ENCODE data around the gene NGFR. TPM values are rescaled to one million over a fixed set of nuclear protein-coding genes. Genes with fewer than 3 reads are reported as not detected.

NGFR gene
- total RNA-seq, 1 experiment from 2014 or later = 0.11 TPM

GRCh38 chr17:49554694-49555494, 59.8 kb downstream of the NGFR start:
- no peak overlapping the region for H3K4me2 ChIP-seq
- H3F3A ChIP-seq (ENCODE audit: insufficient read depth, low read depth) = no peaks in the 10 kb centered on the region; the same call in 1 of the 2 replicates
- no peaks in the 10 kb centered on the region for H3K36me3 ChIP-seq (ENCODE audit: low read depth)
- H3K4me3 ChIP-seq = no peak overlapping the region
- intact Hi-C loops (cut with micrococcal nuclease; ENCODE audit: unreplicated experiment) = no loop called here
- TF ChIP-seq EZH2 (IDR thresholded peaks at IDR 0.05; ENCODE audit: low read depth) (no peak), CTCF (conservative IDR thresholded peaks at IDR 0.05) (no peak)
- no peaks in the 10 kb centered on the region for H3K9me3 ChIP-seq (ENCODE audit: insufficient read depth, low read depth)
- no peaks in the 10 kb centered on the region for H3K9me2 ChIP-seq (ENCODE audit: insufficient read depth)
- no peak overlapping the region for H2AFZ ChIP-seq
- no peaks in the 10 kb centered on the region for H3K4me1 ChIP-seq (replicated peaks; ENCODE audit: insufficient read depth)
- ChIA-PET CTCF (interaction anchor here (0.5 to 1.8 kb wide), 4 partner anchors 141 to 240 kb away, joined by 4 to 12 read pairs (median 5); partner anchors contain the start of gene PHB1), POLR2A (ENCODE audit: unreplicated experiment) (no interaction called here)
- no peak overlapping the region for H3K27ac ChIP-seq
- BruUV-seq (replicated peaks) = no TSS peak
- no peak for DNase-seq
- H4K20me1 ChIP-seq (ENCODE audit: insufficient read depth) = no peaks in the 10 kb centered on the region
- no peaks in the 10 kb centered on the region for H3K79me2 ChIP-seq (ENCODE audit: low read depth)
- H3K27me3 ChIP-seq (ENCODE audit: insufficient read depth, low read depth) = no peaks in the 10 kb centered on the region

- H2AFZ ChIP-seq = peak overlapping the region; percentile 52
- no peak overlapping the region for H3K27ac ChIP-seq
- no peaks in the 10 kb centered on the region for H3K36me3 ChIP-seq (ENCODE audit: low read depth)
- no peaks in the 10 kb centered on the region for H3K79me2 ChIP-seq (ENCODE audit: low read depth)
- intact Hi-C loops (cut with micrococcal nuclease; ENCODE audit: unreplicated experiment) = loop anchor here (1.0 kb wide), 2 partner anchors 120 to 147 kb away; no protein-coding TSS in a partner anchor
- DNase-seq = no peak
- H3F3A ChIP-seq (ENCODE audit: insufficient read depth, low read depth) = no peaks in the 10 kb centered on the region; the same call in 1 of the 2 replicates
- H4K20me1 ChIP-seq (ENCODE audit: insufficient read depth) = no peaks in the 10 kb centered on the region
- H3K9me3 ChIP-seq (ENCODE audit: insufficient read depth, low read depth) = no peaks in the 10 kb centered on the region
- no peaks in the 10 kb centered on the region for H3K27me3 ChIP-seq (ENCODE audit: insufficient read depth, low read depth)
- POLR2A ChIA-PET (ENCODE audit: unreplicated experiment) = interaction anchor here (0.6 to 0.8 kb wide), 2 partner anchors 147 to 165 kb away, joined by 4 to 5 read pairs; no protein-coding TSS in a partner anchor
- BruUV-seq (replicated peaks) = no TSS peak
- CTCF ChIA-PET = interaction anchor here (0.5 to 1.8 kb wide), 7 partner anchors 120 to 442 kb away, joined by 3 to 12 read pairs (median 5); partner anchors contain the start of gene PHB1
- no peaks in the 10 kb centered on the region for H3K9me2 ChIP-seq (ENCODE audit: insufficient read depth)
- no peak for TF ChIP-seq CTCF (conservative IDR thresholded peaks at IDR 0.05)
- no peak for TF ChIP-seq EZH2 (IDR thresholded peaks at IDR 0.05; ENCODE audit: low read depth)
- peak overlapping the region; percentile 66 for H3K4me2 ChIP-seq
- H3K4me1 ChIP-seq (replicated peaks; ENCODE audit: insufficient read depth) = no peaks in the 10 kb centered on the region
- peak overlapping the region; percentile 27; the same call in 1 of the 2 replicates for H3K4me3 ChIP-seq
Observed at GRCh38 chr17:49555495-49556222, 60.6 kb downstream of the NGFR start.

- no TSS peak for BruUV-seq (replicated peaks)
- ChIA-PET POLR2A (ENCODE audit: unreplicated experiment) (interaction anchor here (0.6 to 0.8 kb wide), 2 partner anchors 148 to 164 kb away, joined by 4 to 5 read pairs; no protein-coding TSS in a partner anchor), CTCF (interaction anchor here (0.6 to 1.8 kb wide), 7 partner anchors 117 to 861 kb away, joined by 3 to 14 read pairs (median 4); partner anchors contain the start of gene PHB1)
- H3K36me3 ChIP-seq (ENCODE audit: low read depth) = no peaks in the 10 kb centered on the region
- TF ChIP-seq CTCF (conservative IDR thresholded peaks at IDR 0.05) = peak; percentile 98
- TF ChIP-seq EZH2 (IDR thresholded peaks at IDR 0.05; ENCODE audit: low read depth) = no peak
- intact Hi-C loops (cut with micrococcal nuclease; ENCODE audit: unreplicated experiment) = loop anchor here (1.0 kb wide), 2 partner anchors 121 to 148 kb away; no protein-coding TSS in a partner anchor
- H3K4me1 ChIP-seq (replicated peaks; ENCODE audit: insufficient read depth) = no peaks in the 10 kb centered on the region
- peak overlapping the region; percentile 27; the same call in 1 of the 2 replicates for H3K4me3 ChIP-seq
- no peaks in the 10 kb centered on the region for H3K27me3 ChIP-seq (ENCODE audit: insufficient read depth, low read depth)
- H3K79me2 ChIP-seq (ENCODE audit: low read depth) = no peaks in the 10 kb centered on the region
- no peaks in the 10 kb centered on the region for H3K9me2 ChIP-seq (ENCODE audit: insufficient read depth)
- H3K27ac ChIP-seq = no peak overlapping the region
- no peaks in the 10 kb centered on the region; the same call in 1 of the 2 replicates for H3F3A ChIP-seq (ENCODE audit: insufficient read depth, low read depth)
- H2AFZ ChIP-seq = peak overlapping the region; percentile 52
- DNase-seq = peak in 1 of 2 experiments; percentile 83
- no peaks in the 10 kb centered on the region for H4K20me1 ChIP-seq (ENCODE audit: insufficient read depth)
- H3K9me3 ChIP-seq (ENCODE audit: insufficient read depth, low read depth) = no peaks in the 10 kb centered on the region
- peak overlapping the region; percentile 66 for H3K4me2 ChIP-seq
Observed at GRCh38 chr17:49556223-49556943, 61.3 kb downstream of the NGFR start.
